IPS DF 6.9 (cell line): ENCODE measurements around the gene CNIH2.
"Not testable (repeated sequence)": the region's sequence is repeated elsewhere in the genome, so short reads cannot be mapped to it uniquely, and the experiment has no call there.

Source experiments
- DNase-seq: peaks from one replicate; pipeline ENCODE4 v3.0.0-alpha.2; 2013; ENCODE audit warnings: low read depth, low spot score
- H3K27ac ChIP-seq: one replicate; pipeline ENCODE4 v1.5.1; 2013; ENCODE audit warnings: low read length, control low read depth
- H3K27me3 ChIP-seq: 2 replicates; pipeline ENCODE4 v1.6.1; 2013; ENCODE audit warnings: mild to moderate bottlenecking, low read length; ENCODE audit not compliant: control insufficient read depth, insufficient read depth
- H3K36me3 ChIP-seq: 2 replicates; pipeline ENCODE4 v1.6.1; 2013; ENCODE audit warnings: low read length; ENCODE audit not compliant: control insufficient read depth, insufficient read depth
- H3K4me1 ChIP-seq: 2 replicates; pipeline ENCODE4 v1.6.1; 2013; ENCODE audit warnings: low read length; ENCODE audit not compliant: control insufficient read depth, insufficient read depth
- H3K4me3 ChIP-seq: 2 replicates; pipeline ENCODE4 v1.5.1; 2013; ENCODE audit warnings: mild to moderate bottlenecking, low read length
- H3K9me3 ChIP-seq: 2 replicates; pipeline ENCODE4 v1.6.1; 2013; ENCODE audit warnings: low read length, inconsistent platforms; ENCODE audit not compliant: control insufficient read depth, insufficient read depth
- WGBS: extraction: QIAGEN DNeasy Blood & Tissue Kit; methylation state at CpG from one replicate; pipeline ENCODE4 v1.1.7; 2013; ENCODE audit warnings: mixed read lengths, missing lambda C conversion rate; ENCODE audit not compliant: insufficient read length, insufficient coverage; 5-methylcytosine and 5-hydroxymethylcytosine counted together

CNIH2 gene

DNA sequence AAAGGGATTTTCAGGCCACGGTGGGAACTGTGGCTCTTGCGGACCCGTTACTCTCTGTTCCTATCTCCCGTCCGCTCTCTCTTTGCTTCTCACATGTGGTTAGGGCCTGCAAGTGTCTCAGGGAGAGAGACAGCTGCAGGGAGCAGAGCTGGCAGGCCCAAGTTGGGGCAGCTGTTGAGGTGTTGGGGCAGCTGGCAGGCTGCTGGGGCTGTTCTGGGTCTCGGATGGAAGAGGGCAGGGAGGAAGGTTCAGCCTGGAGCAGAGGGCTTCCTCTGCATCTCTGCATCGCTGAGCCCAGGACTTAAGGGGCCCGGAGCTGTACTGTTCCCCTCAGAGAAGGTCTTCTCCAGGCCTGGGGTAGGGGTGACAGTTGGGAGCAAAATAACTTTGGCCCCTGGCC is 2.6 kb upstream of the CNIH2 start:
- Histone ChIP-seq H3K4me3 (no peak overlapping the region), H3K27ac (no peak overlapping the region), H3K9me3 (no peaks in the 10 kb centered on the region), H3K27me3 (no peaks in the 10 kb centered on the region), H3K36me3 (0 out of 2 replicates have a peak, but pooled peaks cover 5% of the 10 kb centered on the region), H3K4me1 (0 out of 2 replicates have a peak, but pooled peaks cover 3% of the 10 kb centered on the region)
- no CpG with 5 or more reads among the region's 8 CpGs for WGBS
- no peak for DNase-seq

GRCh38 chr11:66275984-66276612 is 1.9 kb upstream of the CNIH2 start:
- 0 out of 2 replicates have a peak, but pooled peaks cover 5% of the 10 kb centered on the region for H3K36me3 ChIP-seq
- WGBS = no CpG with 5 or more reads among the region's 14 CpGs

DNA sequence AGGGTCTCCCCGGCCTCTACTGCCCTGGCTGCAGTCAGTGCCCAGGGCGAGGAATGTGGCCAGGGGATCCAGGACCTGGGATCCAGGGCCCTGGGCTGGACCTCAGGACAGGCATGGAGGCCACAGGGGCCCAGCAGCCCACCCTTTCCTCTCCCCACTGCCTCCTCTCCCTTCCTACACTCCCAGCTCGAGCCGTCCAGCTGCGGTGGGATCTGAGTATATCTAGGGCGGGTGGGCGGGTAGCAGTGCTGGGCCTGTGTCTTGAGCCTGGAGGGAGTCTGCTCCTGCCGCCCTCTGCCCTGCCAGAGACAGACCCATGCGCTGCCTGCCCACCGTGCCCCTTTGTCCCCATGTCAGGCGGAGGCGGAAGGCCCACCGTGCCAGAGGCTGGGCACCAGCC is 1.4 kb upstream of the CNIH2 start:
- not testable (repeated sequence) for H3K36me3 ChIP-seq, H3K27ac ChIP-seq, H3K4me1 ChIP-seq, H3K9me3 ChIP-seq, H3K4me3 ChIP-seq, H3K27me3 ChIP-seq, DNase-seq
- WGBS = no CpG with 5 or more reads among the region's 13 CpGs

More at GRCh38 chr11:66275984-66276612, 1.9 kb upstream of the CNIH2 start:
- Histone ChIP-seq H3K4me3 (no peak overlapping the region), H3K9me3 (no peaks in the 10 kb centered on the region), H3K4me1 (0 out of 2 replicates have a peak, but pooled peaks cover 3% of the 10 kb centered on the region), H3K27me3 (no peaks in the 10 kb centered on the region), H3K27ac (no peak overlapping the region)
- DNase-seq = no peak

- not testable (repeated sequence) for H3K27ac ChIP-seq, H3K27me3 ChIP-seq, H3K9me3 ChIP-seq, H3K4me1 ChIP-seq, DNase-seq, H3K4me3 ChIP-seq, H3K36me3 ChIP-seq
- WGBS = no CpG with 5 or more reads among the region's 4 CpGs
Observed at GRCh38 chr11:66277064-66277463, 911 bp upstream of the CNIH2 start.

GRCh38 chr11:66278363-66279091 is 552 bp downstream of the CNIH2 start:
- WGBS = no CpG with 5 or more reads among the region's 45 CpGs
- H3K4me1 ChIP-seq = 0 out of 2 replicates have a peak, but pooled peaks cover 3% of the 10 kb centered on the region
- no peak overlapping the region for H3K27ac ChIP-seq
- no peaks in the 10 kb centered on the region for H3K9me3 ChIP-seq
- no peak for DNase-seq
- H3K27me3 ChIP-seq = no peaks in the 10 kb centered on the region
- peak overlapping the region; percentile 54; the same call in 1 of the 2 replicates for H3K4me3 ChIP-seq
- H3K36me3 ChIP-seq = 0 out of 2 replicates have a peak, but pooled peaks cover under 1% of the 10 kb centered on the region

DNA sequence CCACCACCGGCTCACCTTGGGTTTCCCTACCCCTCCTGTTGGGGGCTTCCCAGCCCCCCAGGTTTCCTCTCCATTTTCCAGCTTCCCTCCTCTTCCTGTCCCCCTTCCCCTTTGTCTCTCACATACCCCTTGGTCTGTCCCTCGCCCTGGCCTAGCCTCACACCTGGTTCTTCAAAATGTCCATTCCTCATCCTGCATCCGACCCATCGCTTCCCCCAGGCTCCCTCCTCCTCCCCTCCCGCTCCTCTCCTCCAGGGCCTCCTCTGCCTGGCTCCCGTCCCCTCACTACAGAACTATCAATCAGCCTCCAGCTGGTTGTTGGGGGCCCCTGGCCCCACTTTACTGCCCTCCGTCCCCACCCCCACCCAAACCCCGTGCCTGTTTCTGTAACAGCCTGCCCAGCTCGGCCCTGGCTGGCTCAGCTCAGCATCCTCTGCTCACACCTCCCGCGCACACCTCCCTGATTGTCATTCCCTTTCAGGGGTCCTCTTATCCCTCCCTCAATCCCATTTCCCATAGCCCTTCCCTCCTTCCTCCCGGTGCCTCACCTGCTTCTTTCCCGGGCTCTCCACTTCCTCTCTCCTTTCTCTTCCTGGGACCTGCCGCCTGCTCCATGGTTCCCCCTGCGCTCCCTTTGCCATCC is 1.2 kb downstream of the CNIH2 start:
- Histone ChIP-seq H3K27ac (no peak overlapping the region), H3K9me3 (no peaks in the 10 kb centered on the region), H3K36me3 (no peaks in the 10 kb centered on the region), H3K27me3 (no peaks in the 10 kb centered on the region), H3K4me1 (0 out of 2 replicates have a peak, but pooled peaks cover 3% of the 10 kb centered on the region), H3K4me3 (no peak overlapping the region)
- DNase-seq = no peak
- WGBS = no CpG with 5 or more reads among the region's 15 CpGs

GRCh38 chr11:66280428-66280827 is 2.5 kb downstream of the CNIH2 start:
- no peak for DNase-seq
- H3K4me3 ChIP-seq = no peak overlapping the region
- 0 out of 2 replicates have a peak, but pooled peaks cover 4% of the 10 kb centered on the region for H3K36me3 ChIP-seq
- no CpG with 5 or more reads among the region's 14 CpGs for WGBS
- 0 out of 2 replicates have a peak, but pooled peaks cover 3% of the 10 kb centered on the region for H3K4me1 ChIP-seq
- no peak overlapping the region for H3K27ac ChIP-seq
- no peaks in the 10 kb centered on the region for H3K27me3 ChIP-seq
- H3K9me3 ChIP-seq = no peaks in the 10 kb centered on the region

- Histone ChIP-seq H3K9me3 (no peaks in the 10 kb centered on the region), H3K4me1 (0 out of 2 replicates have a peak, but pooled peaks cover 3% of the 10 kb centered on the region), H3K27ac (no peak overlapping the region), H3K27me3 (no peaks in the 10 kb centered on the region), H3K4me3 (no peak overlapping the region), H3K36me3 (0 out of 2 replicates have a peak, but pooled peaks cover 4% of the 10 kb centered on the region)
- no peak for DNase-seq
- WGBS = no CpG with 5 or more reads among the region's 6 CpGs
Observed at GRCh38 chr11:66281001-66281400, 3.0 kb downstream of the CNIH2 start.

- DNase-seq = no peak
- 0 out of 2 replicates have a peak, but pooled peaks cover 4% of the 10 kb centered on the region for H3K36me3 ChIP-seq
- no peaks in the 10 kb centered on the region for H3K27me3 ChIP-seq
- WGBS = no CpG with 5 or more reads among the region's 20 CpGs
- no peaks in the 10 kb centered on the region for H3K9me3 ChIP-seq
- H3K4me1 ChIP-seq = 0 out of 2 replicates have a peak, but pooled peaks cover 3% of the 10 kb centered on the region
- H3K4me3 ChIP-seq = no peak overlapping the region
- no peak overlapping the region for H3K27ac ChIP-seq
Observed at GRCh38 chr11:66281776-66282467, 3.9 kb downstream of the CNIH2 start.
